GM13976 (cell line): ENCODE results near the gene MSI2.

Experiments
- DNase-seq: peaks from one replicate; pipeline ENCODE4 v3.0.0; 2012; ENCODE audit warnings: low spot score
- in situ Hi-C: fragments of 300-500 bp; cut with MboI; formaldehyde crosslinking; loops from one replicate; pipeline ENCODE4 v1.12.0; 2022; ENCODE audit warnings: low sequenced_read_pairs, mixed read lengths, inconsistent platforms; ENCODE audit not compliant: unreplicated experiment
- TF ChIP-seq, protein P1 (sequence below): IDR thresholded peaks from 2 replicates; pipeline ENCODE4 v1.5.1; 2012; ENCODE audit warnings: borderline replicate concordance, mild to moderate bottlenecking; ENCODE audit not compliant: insufficient read depth; ENCODE audit errors: extremely low read depth, missing control alignments, control extremely low read depth

MSI2 gene

DNA sequence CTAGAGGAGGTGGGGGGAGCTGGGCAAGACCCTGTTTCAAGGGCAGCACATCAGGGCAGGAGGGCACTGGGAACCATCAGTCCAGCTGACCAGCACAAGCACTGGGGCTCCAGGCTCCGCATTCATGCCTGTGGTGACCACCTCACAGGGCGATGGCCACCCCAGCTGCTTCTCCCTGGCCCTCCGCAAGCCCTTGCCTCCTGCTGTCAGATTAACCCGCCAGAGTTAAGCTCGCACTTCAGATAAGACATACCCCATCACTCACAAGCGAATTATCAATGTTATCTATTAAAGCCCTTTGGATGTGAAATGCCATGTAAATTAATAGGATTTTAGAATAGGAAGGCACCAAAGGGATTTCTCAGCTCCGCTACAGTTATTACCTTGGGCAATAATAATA is 383.8 kb downstream of the MSI2 start:
- in situ Hi-C loops: no loop called here
- TF ChIP-seq, protein P1, sequence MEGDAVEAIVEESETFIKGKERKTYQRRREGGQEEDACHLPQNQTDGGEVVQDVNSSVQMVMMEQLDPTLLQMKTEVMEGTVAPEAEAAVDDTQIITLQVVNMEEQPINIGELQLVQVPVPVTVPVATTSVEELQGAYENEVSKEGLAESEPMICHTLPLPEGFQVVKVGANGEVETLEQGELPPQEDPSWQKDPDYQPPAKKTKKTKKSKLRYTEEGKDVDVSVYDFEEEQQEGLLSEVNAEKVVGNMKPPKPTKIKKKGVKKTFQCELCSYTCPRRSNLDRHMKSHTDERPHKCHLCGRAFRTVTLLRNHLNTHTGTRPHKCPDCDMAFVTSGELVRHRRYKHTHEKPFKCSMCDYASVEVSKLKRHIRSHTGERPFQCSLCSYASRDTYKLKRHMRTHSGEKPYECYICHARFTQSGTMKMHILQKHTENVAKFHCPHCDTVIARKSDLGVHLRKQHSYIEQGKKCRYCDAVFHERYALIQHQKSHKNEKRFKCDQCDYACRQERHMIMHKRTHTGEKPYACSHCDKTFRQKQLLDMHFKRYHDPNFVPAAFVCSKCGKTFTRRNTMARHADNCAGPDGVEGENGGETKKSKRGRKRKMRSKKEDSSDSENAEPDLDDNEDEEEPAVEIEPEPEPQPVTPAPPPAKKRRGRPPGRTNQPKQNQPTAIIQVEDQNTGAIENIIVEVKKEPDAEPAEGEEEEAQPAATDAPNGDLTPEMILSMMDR: no peak

DNA sequence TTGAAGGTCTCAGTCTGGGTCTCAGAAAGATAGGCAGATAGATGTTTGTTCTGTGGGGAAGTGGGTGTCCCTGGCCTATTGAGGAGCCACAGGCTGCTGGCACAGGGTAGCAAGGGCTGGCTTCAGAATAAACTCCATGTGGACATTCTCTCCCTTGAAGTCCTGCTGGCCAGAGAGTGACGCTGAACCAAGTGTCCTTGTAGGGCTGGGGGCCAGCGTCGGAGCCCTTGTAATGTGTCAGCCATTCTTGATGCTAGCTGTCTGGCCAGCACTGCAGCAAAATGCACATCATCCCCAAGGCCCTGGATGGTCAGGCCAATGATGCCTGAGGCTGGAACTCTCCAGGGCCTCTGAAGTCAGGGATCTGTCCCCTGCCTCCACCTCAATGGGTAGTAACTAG is 385.4 kb downstream of the MSI2 start:
- in situ Hi-C loops: no loop called here
- no peak for DNase-seq
- TF ChIP-seq, protein P1: no peak

More for the DNA sequence above, 383.8 kb downstream of the MSI2 start:
- DNase-seq: no peak

DNA sequence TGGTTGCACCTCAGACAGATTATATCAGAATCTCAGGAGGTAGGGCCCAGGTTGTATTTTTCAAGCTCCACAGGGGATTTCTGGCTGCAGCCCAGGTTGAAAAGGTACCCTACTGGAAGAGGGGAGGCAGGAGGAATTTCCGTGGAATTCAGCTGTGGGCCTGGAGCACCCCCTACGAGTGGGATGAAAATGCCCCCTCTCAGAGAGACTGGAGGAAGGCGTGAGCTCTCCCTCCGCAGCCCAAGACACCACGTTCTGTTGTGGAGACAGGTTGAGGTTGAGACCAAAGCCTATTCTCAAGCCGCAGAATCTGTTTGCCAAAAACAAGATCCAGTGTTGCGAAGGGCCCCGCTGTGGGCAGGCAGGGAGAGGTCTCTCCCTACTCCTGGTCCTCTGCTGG is 386.7 kb downstream of the MSI2 start:
- in situ Hi-C loops: no loop called here
- no peak for DNase-seq
- TF ChIP-seq, protein P1: no peak

DNA sequence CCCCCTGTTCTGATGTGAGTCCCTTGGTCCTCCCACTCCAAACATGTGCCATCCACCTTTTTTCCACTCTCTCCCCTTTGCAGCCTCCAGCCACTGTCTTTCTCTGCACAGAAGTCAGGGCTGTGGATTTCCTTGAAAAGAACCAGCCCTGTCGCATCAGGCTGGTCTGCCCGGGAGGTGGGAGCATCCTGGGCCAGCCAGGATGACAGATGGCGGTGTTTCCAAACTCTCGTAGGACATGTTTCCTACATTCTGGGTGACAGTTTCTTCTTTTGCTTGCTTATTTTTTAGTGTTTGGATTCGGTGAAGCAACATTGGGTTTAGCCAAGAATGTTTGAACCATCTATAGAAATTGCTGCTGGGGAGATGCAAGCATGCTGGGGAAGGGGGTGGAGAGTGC is 388.0 kb downstream of the MSI2 start:
- TF ChIP-seq, protein P1: no peak
- no peak for DNase-seq
- in situ Hi-C loops: no loop called here

DNA sequence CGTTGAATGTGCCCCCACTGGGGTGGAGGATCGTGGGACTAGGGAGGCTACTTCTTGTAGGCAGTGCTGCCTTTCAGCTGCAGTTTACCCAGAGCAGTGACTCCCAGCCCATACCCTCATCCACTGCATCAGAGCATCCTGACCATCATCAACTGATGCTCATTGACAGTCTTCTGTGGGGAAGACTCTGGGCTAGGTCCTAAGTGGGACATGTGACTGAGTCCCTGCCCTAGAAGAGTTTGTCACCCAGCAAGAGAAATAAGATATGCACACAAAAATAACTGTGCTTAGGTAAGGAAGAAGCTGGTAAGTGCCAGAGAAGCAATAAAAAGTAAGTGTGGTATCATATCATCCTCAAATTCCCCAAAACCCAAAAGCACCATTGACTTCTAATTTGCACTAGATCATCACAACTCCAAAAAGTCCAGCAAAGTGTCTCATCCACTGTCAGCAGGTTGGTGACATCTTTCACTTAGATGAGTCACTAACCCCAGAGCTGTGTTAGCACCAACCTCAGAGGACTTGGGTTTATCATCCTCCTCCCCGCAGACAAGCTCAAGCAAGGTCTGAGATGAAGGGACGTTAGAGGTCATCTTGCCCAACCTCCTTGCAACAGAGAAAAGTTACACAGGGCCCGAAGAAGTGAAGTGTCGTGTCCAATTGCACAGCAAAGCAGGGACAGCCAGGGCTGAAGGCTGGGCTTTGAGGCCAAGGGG is 389.8 kb downstream of the MSI2 start:
- no peak for DNase-seq

DNA sequence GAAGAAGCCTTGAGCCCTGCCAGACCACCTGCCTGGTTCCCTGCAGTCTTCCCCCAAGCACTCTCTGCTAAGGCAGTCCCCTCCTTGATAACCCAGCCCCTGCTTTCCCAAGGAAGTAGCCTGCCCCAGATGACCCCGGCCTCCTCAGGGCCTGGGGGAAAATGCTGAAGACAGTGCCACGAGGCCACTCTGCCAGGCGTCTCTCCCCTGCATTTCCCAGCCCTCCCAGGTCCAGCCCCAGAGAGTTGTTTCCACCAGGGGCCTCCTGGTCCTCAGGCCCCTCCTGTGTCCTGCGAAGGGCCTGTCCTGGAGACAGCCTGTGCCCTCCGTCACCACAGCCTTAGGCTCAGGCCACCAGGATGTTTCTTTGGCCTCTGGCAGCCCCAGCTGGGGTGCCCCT is 392.4 kb downstream of the MSI2 start:
- in situ Hi-C loops: no loop called here
- TF ChIP-seq, protein P1: no peak
- DNase-seq: no peak

More for the DNA sequence above, 389.8 kb downstream of the MSI2 start:
- in situ Hi-C loops: no loop called here
- TF ChIP-seq, protein P1: no peak

DNA sequence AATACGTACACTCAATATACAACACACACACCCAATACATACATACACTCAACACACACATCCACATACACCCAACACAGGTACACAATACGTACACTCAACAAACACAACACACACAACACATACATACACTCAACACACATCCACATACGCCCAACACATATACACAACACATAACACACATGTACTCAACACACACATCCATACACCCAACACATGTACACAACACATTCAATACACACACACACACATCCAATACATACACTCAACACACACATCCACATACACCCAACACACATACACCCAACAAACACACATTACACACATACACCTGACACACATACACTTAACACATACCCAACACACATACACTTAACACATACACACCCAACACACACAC is 392.9 kb downstream of the MSI2 start:
- DNase-seq: no peak
- TF ChIP-seq, protein P1: no peak
- in situ Hi-C loops: no loop called here
